BLaER1 treated with 17β-estradiol and CSF1 and Interleukin-3, amounts not matched to agents 10 nM and 100 nM (cell line): Measurements from ENCODE around the gene COL26A1.
A peak's percentile ranks its signal among the peaks of the same experiment; 100 is the strongest.

Experiments used
- H3K27ac ChIP-seq, 11 experiments: shearing (Covaris generic); formaldehyde crosslinking; 2 replicates each; pipeline ENCODE4 v1.8.1; 2022
- H3K27me3 ChIP-seq, 11 experiments: shearing (Covaris generic); formaldehyde crosslinking; 2 replicates each; pipeline ENCODE4 v1.8.1; 2022
- H3K36me3 ChIP-seq, 11 experiments: shearing (Covaris generic); formaldehyde crosslinking; 2 replicates each; pipeline ENCODE4 v1.8.1; 2022
- H3K4me1 ChIP-seq, 10 experiments: shearing (Covaris generic); formaldehyde crosslinking; 2 replicates each; pipeline ENCODE4 v1.8.1; 2022
- H3K4me2 ChIP-seq, 11 experiments: shearing (Covaris generic); formaldehyde crosslinking; 2 replicates each; pipeline ENCODE4 v1.8.1; 2022
- H3K4me3 ChIP-seq, 10 experiments: shearing (Covaris generic); formaldehyde crosslinking; 2 replicates each; pipeline ENCODE4 v1.8.1; 2022
- H3K9ac ChIP-seq, 11 experiments: shearing (Covaris generic); formaldehyde crosslinking; 2 replicates each; pipeline ENCODE4 v1.8.1; 2022
- H3K9me3 ChIP-seq, 11 experiments: shearing (Covaris generic); formaldehyde crosslinking; replicated peaks in 1 of 11; 2 replicates each; pipeline ENCODE4 v1.8.1; 2022
- H4K20me1 ChIP-seq, 11 experiments: shearing (Covaris generic); formaldehyde crosslinking; 2 replicates each; pipeline ENCODE4 v1.8.1; 2022
- Cebpa-rat ChIP-seq, 11 experiments: shearing (Covaris generic); IDR thresholded peaks; 2 replicates each; pipeline ENCODE4 v1.8.1; 2022

Gene COL26A1

DNA sequence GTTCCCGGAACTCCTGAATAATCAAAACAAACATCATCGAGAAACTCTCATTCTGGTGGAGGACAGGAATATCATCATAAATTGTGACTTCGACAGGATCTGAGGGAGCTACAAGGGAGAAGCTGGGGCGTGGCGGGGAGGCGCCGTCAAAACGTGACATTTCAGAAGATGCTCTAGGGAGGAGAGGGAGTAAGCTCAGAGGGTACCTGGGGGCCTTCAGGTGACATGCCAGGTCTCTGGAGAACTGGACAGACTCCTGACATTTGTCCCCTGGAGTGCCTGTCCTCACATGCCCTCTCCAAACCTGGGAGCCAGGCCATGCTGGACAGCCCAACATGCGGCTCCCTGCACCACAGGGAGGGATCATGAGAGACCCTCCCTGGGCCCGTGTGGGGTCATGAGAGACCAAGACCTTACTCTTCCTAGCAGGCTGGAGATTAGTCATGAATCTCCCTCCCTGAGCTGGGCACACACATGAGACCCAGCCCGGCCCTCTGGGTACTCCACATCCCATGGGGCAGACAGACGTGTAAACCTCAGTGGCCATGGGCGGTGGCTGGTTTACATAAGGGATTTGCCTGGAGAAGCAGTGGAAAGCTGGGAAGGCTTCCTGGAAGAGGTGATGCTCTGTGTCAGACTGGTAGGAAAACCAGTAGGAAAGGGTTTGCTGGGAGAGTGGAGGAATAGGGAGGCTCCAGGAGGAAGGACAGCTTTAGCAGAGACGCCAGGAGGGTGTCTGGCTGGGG, 185.4 kb downstream of the COL26A1 start:
- Histone ChIP-seq H3K4me1 (peaks cover 0 to 5% (median 2%) of the 10 kb centered on the region in 10 experiments; a peak in 3 of 20 replicates), H3K4me2 (no peak overlapping the region), H3K4me3 (no peak overlapping the region), H3K9ac (no peak overlapping the region), H3K36me3 (no peaks in the 10 kb centered on the region), H3K27me3 (no peaks in the 10 kb centered on the region), H4K20me1 (0 out of 22 replicates have a peak, but pooled peaks cover 0 to 9% (median 0%) of the 10 kb centered on the region in 11 experiments), H3K27ac (no peak overlapping the region), H3K9me3 (no peaks in the 10 kb centered on the region)
- no peak for TF ChIP-seq Cebpa-rat (IDR thresholded peaks at IDR 0.05)

DNA sequence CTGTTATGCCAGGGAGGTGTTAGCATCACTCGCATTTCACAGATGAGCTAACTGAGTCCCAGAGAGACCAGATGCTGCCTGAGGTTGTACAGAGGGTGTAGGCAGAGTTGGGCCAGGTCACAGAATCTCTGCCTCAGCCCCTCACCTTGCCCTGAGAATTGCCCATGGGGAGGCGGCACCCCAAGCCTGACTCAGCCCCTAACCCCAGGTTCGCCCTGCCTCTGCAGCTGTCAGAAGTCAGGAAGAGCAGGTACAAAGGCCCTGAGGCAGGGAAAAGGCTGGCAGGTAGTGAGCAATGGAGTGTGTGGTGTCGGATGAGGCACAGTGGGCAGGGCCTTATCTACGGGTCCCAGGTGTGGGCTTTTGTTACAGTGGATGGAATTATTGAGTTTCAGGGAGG, 187.1 kb downstream of the COL26A1 start:
- Histone ChIP-seq H3K27ac (no peak overlapping the region), H3K4me2 (no peak overlapping the region), H3K9ac (no peak overlapping the region), H3K4me1 (peaks cover 0 to 5% (median 2%) of the 10 kb centered on the region in 10 experiments; a peak in 3 of 20 replicates), H3K9me3 (no peaks in the 10 kb centered on the region), H3K27me3 (no peaks in the 10 kb centered on the region), H3K4me3 (no peak overlapping the region), H4K20me1 (no peaks in the 10 kb centered on the region), H3K36me3 (no peaks in the 10 kb centered on the region)
- TF ChIP-seq Cebpa-rat (IDR thresholded peaks at IDR 0.05): no peak

- H3K9ac ChIP-seq: no peak overlapping the region
- H3K4me3 ChIP-seq: no peak overlapping the region
- no peaks in the 10 kb centered on the region for H3K9me3 ChIP-seq
- TF ChIP-seq Cebpa-rat (IDR thresholded peaks at IDR 0.05): no peak
- peaks cover 0 to 5% (median 2%) of the 10 kb centered on the region in 10 experiments; a peak in 3 of 20 replicates for H3K4me1 ChIP-seq
- H3K27ac ChIP-seq: no peak overlapping the region
- H4K20me1 ChIP-seq: no peaks in the 10 kb centered on the region
- peak overlapping the region in 1 of 11 experiments; percentile 24; a peak in 1 of 22 replicates for H3K4me2 ChIP-seq
- H3K36me3 ChIP-seq: no peaks in the 10 kb centered on the region
- no peaks in the 10 kb centered on the region for H3K27me3 ChIP-seq
These were observed 188.2 kb downstream of the COL26A1 start for GRCh38 chr7:101550641-101551541.

DNA sequence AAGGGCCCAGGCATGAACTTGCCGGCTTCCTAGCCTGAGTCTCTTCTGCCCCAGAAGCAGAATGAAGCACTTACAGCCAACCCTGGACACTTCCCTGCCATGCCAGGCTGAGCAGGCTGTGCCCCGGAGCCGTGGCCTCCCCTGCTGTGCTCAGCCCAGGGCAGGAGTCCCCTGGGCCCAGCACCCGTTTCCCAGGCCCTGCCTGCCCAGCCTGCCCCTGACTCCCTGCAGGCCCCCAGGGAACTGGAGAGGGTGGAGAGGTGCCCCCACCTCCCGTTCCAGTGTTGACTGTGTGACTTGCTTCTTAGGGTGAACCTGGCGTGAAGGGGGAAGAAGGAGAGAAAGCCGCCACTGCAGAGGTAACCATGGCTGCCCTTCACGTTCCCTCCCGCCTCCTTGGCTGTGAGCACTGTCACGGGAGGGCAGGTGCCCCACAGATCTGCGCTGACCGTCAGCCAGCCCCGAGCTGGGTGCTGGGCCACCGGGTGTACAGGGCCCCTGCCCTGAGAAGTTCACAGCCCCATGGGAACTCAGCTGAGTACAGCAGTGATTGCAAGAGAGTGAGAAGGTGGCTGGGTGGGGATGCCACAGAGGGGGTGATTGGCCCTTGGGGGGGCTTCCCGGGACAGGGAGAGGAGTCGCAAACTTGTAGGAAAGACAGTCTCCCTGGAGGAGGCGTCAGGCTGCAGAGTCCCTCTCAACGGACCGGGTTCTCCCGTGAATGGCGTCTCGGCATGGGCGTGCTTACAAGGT, 190.5 kb downstream of the COL26A1 start:
- TF ChIP-seq Cebpa-rat (IDR thresholded peaks at IDR 0.05): no peak
- Histone ChIP-seq H3K9ac (peak overlapping the region in 1 of 11 experiments; percentile 11; a peak in 1 of 22 replicates), H3K4me2 (no peak overlapping the region; a peak in 1 of 22 replicates), H3K9me3 (no peaks in the 10 kb centered on the region), H3K36me3 (no peaks in the 10 kb centered on the region), H3K4me1 (peaks cover 0 to 5% (median 2%) of the 10 kb centered on the region in 10 experiments; a peak in 3 of 20 replicates), H3K27me3 (no peaks in the 10 kb centered on the region), H3K4me3 (no peak overlapping the region), H4K20me1 (no peaks in the 10 kb centered on the region), H3K27ac (no peak overlapping the region)

DNA sequence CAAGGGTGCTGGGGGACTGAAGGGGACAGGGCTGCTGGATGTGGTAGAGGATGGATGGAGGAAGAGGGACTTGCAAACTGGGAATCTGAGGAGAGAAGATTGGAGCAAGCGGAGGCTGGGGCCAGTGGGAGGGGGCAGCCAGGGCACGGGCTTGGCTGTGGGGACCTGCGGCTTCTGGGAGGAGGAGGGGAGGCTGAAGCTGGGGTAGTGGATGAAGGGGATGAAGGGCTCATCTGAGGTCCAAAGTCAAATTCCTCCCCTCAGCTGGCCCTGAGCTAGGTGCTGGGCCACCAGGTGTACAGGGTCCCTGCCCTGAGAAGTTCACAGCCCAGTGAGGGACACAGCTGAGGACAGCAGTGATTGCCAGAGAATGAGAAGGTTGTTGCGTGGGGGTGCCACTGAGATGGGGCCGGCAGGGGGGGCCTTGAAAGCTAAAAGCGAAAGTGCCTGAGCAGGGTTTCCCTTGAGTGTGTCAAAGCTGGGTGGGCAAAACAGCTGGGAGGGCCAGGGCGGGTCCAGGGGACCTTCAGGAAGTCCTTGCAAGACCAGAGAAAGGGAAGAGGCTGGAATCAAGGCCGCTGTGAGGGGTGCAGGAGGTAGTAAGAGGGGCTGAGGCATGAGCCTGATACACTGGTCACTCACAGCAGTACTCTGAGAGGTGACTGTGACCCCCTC, 191.2 kb downstream of the COL26A1 start:
- Histone ChIP-seq H3K27ac (no peak overlapping the region), H3K4me2 (no peak overlapping the region), H3K36me3 (no peaks in the 10 kb centered on the region), H3K9me3 (no peaks in the 10 kb centered on the region), H3K27me3 (no peaks in the 10 kb centered on the region), H4K20me1 (no peaks in the 10 kb centered on the region), H3K9ac (no peak overlapping the region), H3K4me1 (peaks cover 0 to 5% (median 2%) of the 10 kb centered on the region in 10 experiments; a peak in 3 of 20 replicates), H3K4me3 (no peak overlapping the region)
- no peak for TF ChIP-seq Cebpa-rat (IDR thresholded peaks at IDR 0.05)

DNA sequence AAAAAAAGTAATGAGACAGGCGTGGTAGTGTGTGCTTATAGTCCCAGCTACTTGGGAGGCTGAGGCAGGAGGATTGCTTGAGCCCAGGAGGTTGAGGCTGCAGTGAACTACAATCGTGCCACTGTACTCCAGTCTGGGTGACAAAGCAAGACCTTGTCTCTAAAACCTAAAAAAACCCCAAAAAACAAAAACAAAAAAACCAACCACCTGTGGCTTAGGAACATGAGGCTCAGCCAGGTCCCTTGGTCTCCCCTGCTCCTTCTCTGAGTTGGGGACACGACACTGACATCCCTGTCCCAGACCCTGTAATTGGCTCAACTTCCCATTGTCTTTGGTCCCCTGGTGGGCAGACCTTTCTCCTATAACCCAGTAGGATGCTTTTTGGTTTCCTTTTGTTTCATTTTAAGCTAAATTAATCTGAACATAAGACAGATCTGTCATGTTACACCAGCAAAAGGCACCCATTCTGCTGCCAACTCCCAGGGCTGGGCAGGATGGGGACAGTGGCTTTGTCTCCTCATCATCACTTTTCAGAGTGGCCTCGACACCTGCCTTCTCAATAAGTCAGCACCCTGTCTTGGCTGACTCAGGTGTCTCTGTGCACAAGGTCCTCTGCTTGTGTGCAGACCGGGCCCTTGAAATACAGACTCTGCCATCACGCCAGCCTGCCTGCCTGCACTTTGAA, 192.1 kb downstream of the COL26A1 start:
- no peak for TF ChIP-seq Cebpa-rat (IDR thresholded peaks at IDR 0.05)

GRCh38 chr7:101555269-101555920, 192.7 kb downstream of the COL26A1 start:
- Histone ChIP-seq H3K27ac (no peak overlapping the region), H3K27me3 (no peaks in the 10 kb centered on the region), H3K4me1 (peaks cover 0 to 5% (median 2%) of the 10 kb centered on the region in 10 experiments; a peak in 3 of 20 replicates), H3K4me2 (no peak overlapping the region), H3K9me3 (peaks cover 0 to 15% (median 7%) of the 10 kb centered on the region in 11 experiments; a peak in 10 of 22 replicates), H3K36me3 (no peaks in the 10 kb centered on the region), H3K4me3 (no peak overlapping the region), H3K9ac (no peak overlapping the region), H4K20me1 (no peaks in the 10 kb centered on the region)
- no peak for TF ChIP-seq Cebpa-rat (IDR thresholded peaks at IDR 0.05)

More for the DNA sequence above, 192.1 kb downstream of the COL26A1 start:
- Histone ChIP-seq H3K9me3 (peaks cover 0 to 8% (median 3%) of the 10 kb centered on the region in 11 experiments; a peak in 9 of 22 replicates), H3K9ac (no peak overlapping the region), H4K20me1 (no peaks in the 10 kb centered on the region), H3K27ac (no peak overlapping the region), H3K27me3 (no peaks in the 10 kb centered on the region), H3K4me3 (no peak overlapping the region), H3K36me3 (no peaks in the 10 kb centered on the region), H3K4me2 (no peak overlapping the region), H3K4me1 (peaks cover 0 to 5% (median 2%) of the 10 kb centered on the region in 10 experiments; a peak in 3 of 20 replicates)
